Measurements from ENCODE around the gene DAAM2.

DAAM2 gene

GRCh38 chr6:39938773-39939654, 146.8 kb downstream of the DAAM2 start:
- no peaks in the 10 kb centered on the region for H4K20me1 ChIP-seq
- H3K4me3 ChIP-seq: no peak overlapping the region
- no peak overlapping the region for H3K27ac ChIP-seq
- H3K36me3 ChIP-seq: no peaks in the 10 kb centered on the region
- no peaks in the 10 kb centered on the region for H3K27me3 ChIP-seq
- no peak overlapping the region for H3K4me2 ChIP-seq
- TF ChIP-seq Cebpa-rat (IDR thresholded peaks at IDR 0.05): no peak
- H3K9ac ChIP-seq: no peak overlapping the region
- H3K9me3 ChIP-seq (replicated peaks in 1 of 11): peaks cover 0 to 6% (median 0%) of the 10 kb centered on the region in 11 experiments; a peak in 1 of 22 replicates
- H3K4me1 ChIP-seq: no peaks in the 10 kb centered on the region

GRCh38 chr6:39941138-39941537, 149.0 kb downstream of the DAAM2 start:
- no peak for TF ChIP-seq Cebpa-rat (IDR thresholded peaks at IDR 0.05)
- Histone ChIP-seq H3K27ac (no peak overlapping the region), H3K9me3 (replicated peaks in 1 of 11) (peaks cover 0 to 6% (median 0%) of the 10 kb centered on the region in 11 experiments; a peak in 1 of 22 replicates), H3K9ac (no peak overlapping the region), H3K36me3 (no peaks in the 10 kb centered on the region), H4K20me1 (no peaks in the 10 kb centered on the region), H3K4me2 (no peak overlapping the region), H3K4me1 (no peaks in the 10 kb centered on the region), H3K27me3 (no peaks in the 10 kb centered on the region), H3K4me3 (no peak overlapping the region)

- no peaks in the 10 kb centered on the region for H3K4me1 ChIP-seq
- H3K27me3 ChIP-seq: no peaks in the 10 kb centered on the region
- no peak overlapping the region for H3K4me2 ChIP-seq
- H4K20me1 ChIP-seq: no peaks in the 10 kb centered on the region
- no peak overlapping the region for H3K27ac ChIP-seq
- TF ChIP-seq Cebpa-rat (IDR thresholded peaks at IDR 0.05): no peak
- H3K36me3 ChIP-seq: no peaks in the 10 kb centered on the region
- H3K9me3 ChIP-seq (replicated peaks in 1 of 11): peaks cover 0 to 6% (median 0%) of the 10 kb centered on the region in 11 experiments; a peak in 1 of 22 replicates
- no peak overlapping the region for H3K4me3 ChIP-seq
- H3K9ac ChIP-seq: no peak overlapping the region
Measured at GRCh38 chr6:39941820-39942219, 149.6 kb downstream of the DAAM2 start.

GRCh38 chr6:39942903-39943580, 150.9 kb downstream of the DAAM2 start:
- H3K9me3 ChIP-seq (replicated peaks in 1 of 11): peaks cover 0 to 6% (median 0%) of the 10 kb centered on the region in 11 experiments; a peak in 1 of 22 replicates
- no peaks in the 10 kb centered on the region for H4K20me1 ChIP-seq
- H3K4me3 ChIP-seq: no peak overlapping the region
- TF ChIP-seq Cebpa-rat (IDR thresholded peaks at IDR 0.05): no peak
- no peak overlapping the region for H3K27ac ChIP-seq
- no peaks in the 10 kb centered on the region for H3K27me3 ChIP-seq
- H3K4me2 ChIP-seq: no peak overlapping the region
- H3K9ac ChIP-seq: no peak overlapping the region
- H3K36me3 ChIP-seq: no peaks in the 10 kb centered on the region
- H3K4me1 ChIP-seq: no peaks in the 10 kb centered on the region

- Histone ChIP-seq H3K36me3 (no peaks in the 10 kb centered on the region), H3K4me1 (no peaks in the 10 kb centered on the region), H4K20me1 (no peaks in the 10 kb centered on the region), H3K4me2 (no peak overlapping the region), H3K27me3 (no peaks in the 10 kb centered on the region), H3K27ac (no peak overlapping the region), H3K9me3 (replicated peaks in 1 of 11) (peaks cover 0 to 6% (median 0%) of the 10 kb centered on the region in 11 experiments; a peak in 1 of 22 replicates), H3K9ac (no peak overlapping the region), H3K4me3 (no peak overlapping the region)
- no peak for TF ChIP-seq Cebpa-rat (IDR thresholded peaks at IDR 0.05)
Measured at GRCh38 chr6:39945626-39946025, 153.4 kb downstream of the DAAM2 start.

- no peak overlapping the region for H3K4me3 ChIP-seq
- H3K27me3 ChIP-seq: no peaks in the 10 kb centered on the region
- H3K9me3 ChIP-seq (replicated peaks in 1 of 11): no peaks in the 10 kb centered on the region
- no peaks in the 10 kb centered on the region for H3K4me1 ChIP-seq
- H3K27ac ChIP-seq: no peak overlapping the region
- H3K4me2 ChIP-seq: no peak overlapping the region
- H3K9ac ChIP-seq: no peak overlapping the region
- no peaks in the 10 kb centered on the region for H3K36me3 ChIP-seq
- TF ChIP-seq Cebpa-rat (IDR thresholded peaks at IDR 0.05): no peak
- H4K20me1 ChIP-seq: no peaks in the 10 kb centered on the region
Measured at GRCh38 chr6:39947611-39948068, 155.5 kb downstream of the DAAM2 start.

GRCh38 chr6:39948199-39948791, 156.1 kb downstream of the DAAM2 start:
- Histone ChIP-seq H3K4me2 (no peak overlapping the region), H4K20me1 (no peaks in the 10 kb centered on the region), H3K4me3 (no peak overlapping the region), H3K4me1 (no peaks in the 10 kb centered on the region), H3K9ac (no peak overlapping the region), H3K9me3 (replicated peaks in 1 of 11) (no peaks in the 10 kb centered on the region), H3K27ac (no peak overlapping the region), H3K36me3 (no peaks in the 10 kb centered on the region), H3K27me3 (no peaks in the 10 kb centered on the region)
- no peak for TF ChIP-seq Cebpa-rat (IDR thresholded peaks at IDR 0.05)

- peaks cover 0 to 2% (median under 1%) of the 10 kb centered on the region in 11 experiments; a peak in 1 of 22 replicates for H3K9me3 ChIP-seq (replicated peaks in 1 of 11)
- H3K9ac ChIP-seq: no peak overlapping the region
- no peaks in the 10 kb centered on the region for H3K27me3 ChIP-seq
- TF ChIP-seq Cebpa-rat (IDR thresholded peaks at IDR 0.05): no peak
- H3K4me1 ChIP-seq: no peaks in the 10 kb centered on the region
- H3K4me2 ChIP-seq: no peak overlapping the region
- H3K27ac ChIP-seq: no peak overlapping the region
- H3K4me3 ChIP-seq: no peak overlapping the region
- no peaks in the 10 kb centered on the region for H3K36me3 ChIP-seq
- H4K20me1 ChIP-seq: no peaks in the 10 kb centered on the region
Measured at GRCh38 chr6:39950125-39950720, 158.0 kb downstream of the DAAM2 start.

GRCh38 chr6:39951191-39951590, 159.0 kb downstream of the DAAM2 start:
- no peak overlapping the region for H3K9ac ChIP-seq
- H3K27ac ChIP-seq: no peak overlapping the region
- H3K9me3 ChIP-seq (replicated peaks in 1 of 11): peaks cover 0 to 6% (median 4%) of the 10 kb centered on the region in 11 experiments; a peak in 1 of 22 replicates
- no peaks in the 10 kb centered on the region for H3K4me1 ChIP-seq
- no peaks in the 10 kb centered on the region for H3K36me3 ChIP-seq
- no peak overlapping the region for H3K4me2 ChIP-seq
- H4K20me1 ChIP-seq: no peaks in the 10 kb centered on the region
- H3K27me3 ChIP-seq: no peaks in the 10 kb centered on the region
- no peak overlapping the region for H3K4me3 ChIP-seq
- TF ChIP-seq Cebpa-rat (IDR thresholded peaks at IDR 0.05): no peak

Data from BLaER1 treated with 17β-estradiol and CSF1 and Interleukin-3, amounts not matched to agents 10 nM and 100 nM (cell line).